GM15510 (cell line): Measurements from ENCODE around the gene SMOC2.

Source experiments
- POLR2A ChIP-seq: IDR thresholded peaks from 3 replicates; pipeline ENCODE4 v1.6.1; 2011; ENCODE audit warnings: borderline replicate concordance; ENCODE audit not compliant: insufficient read length; ENCODE audit errors: extremely low read depth

Gene SMOC2

GRCh38 chr6:168671028-168671862 is 230.3 kb downstream of the SMOC2 start:
- no peak for TF ChIP-seq POLR2A

GRCh38 chr6:168671863-168672546 is 231.0 kb downstream of the SMOC2 start:
- no peak for TF ChIP-seq POLR2A

DNA sequence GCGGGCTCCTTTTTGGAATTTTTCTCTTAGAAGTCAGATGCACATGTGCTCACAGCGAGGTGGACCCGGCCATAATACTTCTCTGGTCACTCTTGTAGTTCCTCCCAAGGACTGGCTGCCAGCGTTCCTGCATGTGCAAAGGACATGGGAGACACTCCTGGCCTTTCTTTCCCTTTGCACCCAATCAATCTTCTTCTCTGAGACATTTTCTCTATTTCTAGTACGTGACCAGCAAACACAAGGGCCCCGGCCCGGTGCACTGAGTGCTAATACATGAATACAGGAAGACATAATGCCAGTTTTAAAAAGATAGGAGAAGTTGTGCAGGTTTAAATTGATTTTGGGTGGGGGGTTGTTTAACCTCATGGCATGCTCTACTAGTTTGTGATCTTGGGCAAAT is 233.6 kb downstream of the SMOC2 start:
- TF ChIP-seq POLR2A, result no peak

DNA sequence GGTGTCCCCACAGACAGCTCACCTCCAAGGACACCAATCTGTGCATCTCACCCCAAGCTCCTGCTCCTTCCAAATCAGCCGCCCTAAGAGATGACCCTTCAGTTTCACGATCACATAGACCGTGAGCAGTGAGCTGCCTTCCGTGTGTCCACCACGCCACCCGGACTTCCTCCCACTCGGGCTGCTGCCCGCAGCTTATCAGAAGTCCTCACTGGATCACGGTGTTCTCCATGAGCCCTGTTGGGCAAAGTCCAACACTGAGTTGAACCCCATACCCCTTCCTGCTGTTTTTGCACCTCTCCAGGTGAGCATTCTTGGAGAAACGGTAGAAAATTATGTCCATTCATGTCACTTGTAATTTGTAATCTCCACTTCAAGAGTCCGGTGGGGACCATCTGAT is 234.4 kb downstream of the SMOC2 start:
- no peak for TF ChIP-seq POLR2A

- no peak for TF ChIP-seq POLR2A
These were observed 235.1 kb downstream of the SMOC2 start for GRCh38 chr6:168675933-168676551.

GRCh38 chr6:168676552-168677322 is 235.8 kb downstream of the SMOC2 start:
- TF ChIP-seq POLR2A, result no peak

DNA sequence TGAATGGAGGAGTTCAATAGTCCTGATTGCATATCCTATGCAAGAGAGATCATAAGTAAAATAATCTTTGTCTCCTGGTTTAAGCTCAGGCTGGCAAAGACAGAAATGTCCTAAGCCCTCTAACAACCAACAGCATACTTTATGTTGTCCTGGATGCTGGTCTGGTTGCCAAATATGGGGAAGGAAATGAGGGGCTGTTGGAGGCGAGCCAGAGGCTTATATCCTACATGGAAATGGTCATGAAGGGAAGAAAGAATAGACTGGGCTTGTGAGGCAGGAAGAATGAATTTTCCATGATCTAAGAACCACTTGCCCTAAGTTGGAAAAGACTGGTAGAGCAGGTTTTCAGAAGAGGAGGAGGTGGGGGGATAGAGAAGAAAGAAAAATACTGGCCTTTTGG is 237.1 kb downstream of the SMOC2 start:
- TF ChIP-seq POLR2A, result no peak

DNA sequence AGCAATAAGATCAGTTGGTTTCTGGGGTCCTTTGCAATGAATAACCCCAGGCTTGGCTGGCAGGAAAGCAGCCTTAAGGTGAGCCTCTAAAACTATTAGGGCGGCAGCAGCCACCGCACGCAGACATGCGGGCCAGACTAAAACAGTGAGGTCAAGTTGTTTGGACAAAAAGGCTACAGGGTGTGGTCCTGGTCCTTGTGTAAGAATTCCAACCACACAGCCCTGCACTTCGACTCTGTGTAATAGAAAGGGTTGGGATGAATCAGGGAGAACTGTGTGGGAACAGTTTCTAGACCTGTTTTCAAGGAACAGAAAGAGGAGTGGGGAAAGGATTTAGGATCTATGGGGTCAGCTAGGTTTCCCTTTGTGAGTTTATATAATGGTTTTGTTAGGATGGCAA is 237.6 kb downstream of the SMOC2 start:
- TF ChIP-seq POLR2A, result no peak

DNA sequence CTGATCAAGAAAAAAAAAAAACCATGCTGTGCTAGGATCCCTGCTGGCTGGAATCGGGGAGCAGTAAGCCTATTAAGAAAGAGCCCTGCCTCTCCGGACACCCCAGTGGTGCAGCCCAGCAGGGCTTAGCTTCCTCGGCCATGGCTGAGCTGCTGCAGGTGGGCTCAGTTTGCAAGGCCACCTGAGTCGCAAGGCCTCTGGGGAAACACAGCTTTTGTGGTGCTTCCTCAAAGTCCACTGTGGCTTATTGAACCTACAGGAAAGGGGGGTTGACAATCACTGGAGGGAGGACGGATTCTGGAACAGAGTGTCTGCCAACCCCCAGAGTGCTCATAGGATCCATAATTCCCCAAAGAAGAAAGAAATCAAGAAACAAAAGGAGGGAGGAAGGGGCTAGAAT is 240.8 kb downstream of the SMOC2 start:
- no peak for TF ChIP-seq POLR2A

DNA sequence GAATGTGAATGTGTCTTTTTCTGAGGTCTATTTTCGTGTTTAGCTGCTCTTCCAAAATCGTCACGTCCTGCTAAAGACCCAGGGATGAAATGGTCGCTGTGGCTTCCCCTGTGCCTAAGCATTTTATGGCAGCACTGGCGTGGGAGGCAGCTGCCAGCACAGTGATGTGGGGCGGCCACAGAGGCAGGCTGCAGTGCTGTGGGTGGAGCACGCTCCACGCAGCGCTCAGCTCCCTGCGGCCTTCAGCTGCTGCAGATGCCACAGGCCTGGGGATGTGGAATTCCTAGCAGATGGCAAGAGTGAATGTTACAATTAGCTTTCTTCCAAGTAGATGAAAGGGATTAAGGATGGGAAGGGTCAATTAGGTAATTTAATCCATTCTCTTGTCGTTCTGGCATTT is 242.6 kb downstream of the SMOC2 start:
- TF ChIP-seq POLR2A, result no peak

GRCh38 chr6:168684471-168684870 is 243.5 kb downstream of the SMOC2 start:
- TF ChIP-seq POLR2A, result no peak

DNA sequence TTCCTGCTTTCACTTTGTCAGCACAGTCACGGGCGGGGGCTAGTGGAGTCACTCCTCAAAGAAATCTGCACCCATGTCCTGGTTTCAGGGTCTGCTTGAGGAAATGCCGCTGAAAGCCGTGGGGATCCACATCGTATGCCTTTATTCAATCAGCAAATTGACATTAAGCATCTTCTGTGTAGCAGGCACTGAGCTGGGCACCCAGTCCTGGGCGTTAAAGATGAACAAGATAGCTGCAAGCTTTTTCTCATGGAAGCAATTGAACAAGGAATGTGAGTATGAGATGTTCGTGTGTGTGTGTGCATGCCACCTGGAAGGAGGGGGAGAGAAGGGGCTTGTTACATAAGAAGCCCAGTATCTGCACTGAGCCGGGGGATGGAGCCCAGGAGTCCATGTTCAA is 243.9 kb downstream of the SMOC2 start:
- no peak for TF ChIP-seq POLR2A

GRCh38 chr6:168686029-168686738 is 245.2 kb downstream of the SMOC2 start:
- TF ChIP-seq POLR2A, result no peak
